ENCODE data around the gene KIRREL1.

KIRREL1 gene

DNA sequence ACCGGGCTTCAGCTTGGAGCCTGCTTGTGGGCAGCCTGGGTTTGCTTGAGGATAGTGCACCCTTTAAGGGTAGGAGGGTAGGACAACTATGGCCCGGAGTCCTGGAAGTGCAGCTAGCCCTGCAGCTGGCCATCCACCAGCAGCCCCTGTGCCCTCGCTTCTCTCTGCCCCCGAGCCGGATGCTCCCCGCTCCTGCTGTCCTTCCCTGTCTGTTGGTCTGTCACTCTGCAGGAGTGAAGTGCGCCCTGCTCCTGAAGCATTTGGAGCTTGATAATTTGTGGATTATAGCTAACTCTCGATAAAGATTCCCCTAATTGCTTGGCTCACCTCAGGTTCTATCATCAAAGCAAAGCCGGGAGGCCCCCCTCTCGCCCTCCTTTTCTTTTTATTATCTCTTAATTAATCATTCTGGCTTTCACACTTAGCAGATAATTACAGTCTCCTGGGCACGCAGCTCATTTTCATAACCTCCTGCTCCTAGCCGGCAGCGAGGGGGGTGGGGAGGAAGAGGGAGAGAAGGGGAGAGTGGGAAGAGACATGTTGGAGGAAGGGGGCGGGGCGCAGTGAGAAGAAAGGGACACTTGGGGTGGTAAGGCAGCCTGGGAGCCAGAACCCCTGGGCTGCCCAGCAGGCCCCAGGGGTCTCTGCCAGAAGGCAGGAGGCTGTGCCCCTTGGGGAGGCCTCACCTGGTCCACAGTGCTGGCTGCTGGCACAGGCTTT lies 14.4 kb downstream of the KIRREL1 start:
- no peak for DNase-seq

DNA sequence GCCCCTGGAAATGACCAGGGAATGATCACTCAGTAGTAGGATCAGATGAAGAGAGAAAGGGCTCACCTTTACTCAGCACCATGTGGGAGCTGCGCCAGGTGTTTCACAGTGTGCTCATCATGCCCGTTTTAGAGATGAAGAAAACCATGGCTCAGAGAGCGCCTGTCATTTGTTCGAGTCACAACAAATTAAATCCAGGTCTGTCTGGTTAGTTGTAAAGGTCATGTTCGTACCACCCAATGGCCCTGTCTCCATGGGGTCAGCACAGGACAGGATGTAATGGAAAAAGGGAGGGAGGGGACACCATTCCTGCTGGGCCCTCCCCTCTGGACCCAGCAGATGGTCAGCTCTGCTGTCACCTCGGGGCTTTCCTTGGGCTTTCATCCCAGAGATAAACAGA lies 15.2 kb downstream of the KIRREL1 start:
- DNase-seq, result no peak

DNA sequence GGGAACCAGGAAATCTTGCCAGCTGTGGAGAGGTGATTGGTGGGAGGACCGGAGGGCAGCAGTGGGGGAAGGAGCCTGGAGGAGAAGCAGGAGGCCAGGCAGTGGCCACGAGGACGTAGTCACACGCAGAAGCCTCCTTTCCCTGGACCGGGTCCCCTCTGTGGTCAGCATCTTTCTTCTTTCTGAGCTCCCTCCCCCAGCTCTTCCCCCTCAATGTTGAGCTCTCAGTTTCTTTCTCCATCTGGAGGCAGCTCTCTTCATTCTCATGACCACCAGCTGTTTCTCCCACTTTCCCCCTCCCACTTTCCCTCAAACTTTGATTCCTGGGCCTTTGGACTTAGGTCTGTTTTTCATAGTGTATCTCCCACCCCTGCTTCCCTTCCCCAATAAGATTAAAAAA lies 18.3 kb downstream of the KIRREL1 start:
- DNase-seq, result peak; percentile 69

DNA sequence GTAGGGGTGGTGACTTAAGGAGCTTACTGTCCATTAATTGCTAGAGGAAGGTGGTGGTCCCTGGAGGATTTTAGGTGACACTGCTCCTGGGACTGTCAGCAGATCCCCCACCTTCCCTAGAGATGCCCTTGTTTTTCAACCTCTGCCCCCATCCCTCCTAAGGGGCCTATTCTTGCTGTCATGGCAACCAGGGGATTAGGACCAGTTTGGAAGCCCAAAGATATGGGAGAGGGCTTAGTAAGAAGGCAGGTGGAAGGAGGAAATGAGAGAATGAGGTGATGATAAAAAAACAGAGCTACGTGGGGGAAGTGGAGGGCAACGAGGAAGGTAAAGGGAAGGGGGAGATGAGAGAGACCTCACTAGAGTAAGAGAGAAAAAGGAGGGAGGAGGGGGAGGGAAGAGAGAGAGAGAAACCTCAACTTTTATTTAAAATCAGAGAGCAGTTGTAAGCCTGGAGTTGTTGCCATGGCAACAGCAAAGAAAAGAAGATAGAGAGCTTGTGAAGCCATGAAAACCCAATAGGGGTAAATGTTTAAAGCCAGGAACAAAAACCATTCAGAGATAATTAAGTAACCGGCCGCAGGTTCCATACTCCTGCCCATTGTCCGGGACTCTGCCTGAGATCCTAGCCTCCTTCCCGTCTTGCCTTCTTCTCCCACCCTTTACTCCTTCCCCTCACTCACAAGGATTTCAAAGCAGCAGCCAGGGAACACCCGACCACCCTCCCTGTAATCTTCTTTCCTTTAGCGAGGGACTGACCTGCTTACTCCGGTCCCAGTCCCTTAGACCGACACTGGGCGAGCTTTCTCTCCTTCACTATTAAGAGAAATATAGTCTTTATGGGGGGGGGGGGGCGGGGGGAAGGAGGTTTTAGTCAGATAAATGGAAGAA lies 20.6 kb downstream of the KIRREL1 start:
- DNase-seq, result peak; percentile 57

DNA sequence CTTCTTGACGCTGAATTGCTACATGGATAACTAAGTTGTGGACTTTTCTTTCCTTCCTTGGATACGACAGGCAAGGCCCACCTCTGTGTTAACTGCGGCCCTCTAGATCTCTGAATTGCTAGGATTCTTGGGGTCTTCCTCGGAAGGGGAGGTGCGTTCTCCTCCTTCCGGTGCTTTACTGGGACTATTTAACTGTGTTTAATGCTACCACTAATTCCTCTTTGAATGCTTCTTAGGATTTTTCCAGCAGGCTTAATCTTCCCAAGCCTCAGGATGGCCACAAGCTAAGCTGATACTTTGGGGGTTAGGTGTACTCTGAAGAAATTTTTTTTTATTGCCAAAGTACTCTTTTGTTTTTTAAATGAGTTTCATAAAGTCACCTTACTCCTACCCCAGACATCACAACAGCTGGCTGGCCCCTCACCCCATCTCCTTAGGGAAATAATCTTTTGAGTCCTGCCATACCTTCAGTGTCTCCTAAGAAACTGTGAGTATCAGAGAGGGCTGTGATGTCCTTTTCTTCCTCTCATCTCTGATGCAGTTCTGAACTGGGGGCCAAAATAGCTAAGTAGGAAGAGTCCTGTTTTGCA lies 21.4 kb downstream of the KIRREL1 start:
- DNase-seq, result no peak

DNA sequence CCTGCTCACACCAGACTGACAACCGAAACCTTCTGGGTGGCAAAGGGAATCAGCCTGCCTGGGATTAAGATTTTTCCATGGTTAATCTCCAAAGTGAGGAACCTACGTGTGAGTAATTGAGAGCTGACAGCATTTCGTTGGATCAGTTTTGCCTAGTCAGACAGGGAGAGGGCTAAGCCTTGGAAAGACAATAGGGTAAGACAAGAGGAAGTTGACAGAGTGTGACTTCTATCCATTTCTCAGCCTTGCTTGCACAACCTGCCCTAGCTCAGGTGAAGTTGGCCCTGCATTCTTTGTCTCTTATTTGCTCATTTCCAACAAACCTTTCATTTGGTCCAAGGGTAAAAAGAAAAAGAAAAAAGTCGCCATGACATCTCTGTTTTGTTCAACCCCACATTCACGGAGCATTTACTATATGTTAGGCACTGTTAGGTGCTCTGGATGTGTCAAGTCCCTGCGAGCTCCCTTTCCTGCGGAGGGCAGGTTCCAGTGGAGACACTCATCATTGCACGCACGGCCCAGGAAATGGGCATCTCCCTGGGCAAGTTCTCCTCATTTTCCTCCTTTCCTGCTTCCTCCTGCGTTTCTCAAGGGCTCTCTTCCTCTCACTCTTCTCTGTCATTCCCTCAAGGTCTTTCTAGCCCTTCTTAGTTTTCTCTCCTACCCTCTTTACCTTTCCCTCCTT lies 23.3 kb downstream of the KIRREL1 start:
- no peak for DNase-seq

DNA sequence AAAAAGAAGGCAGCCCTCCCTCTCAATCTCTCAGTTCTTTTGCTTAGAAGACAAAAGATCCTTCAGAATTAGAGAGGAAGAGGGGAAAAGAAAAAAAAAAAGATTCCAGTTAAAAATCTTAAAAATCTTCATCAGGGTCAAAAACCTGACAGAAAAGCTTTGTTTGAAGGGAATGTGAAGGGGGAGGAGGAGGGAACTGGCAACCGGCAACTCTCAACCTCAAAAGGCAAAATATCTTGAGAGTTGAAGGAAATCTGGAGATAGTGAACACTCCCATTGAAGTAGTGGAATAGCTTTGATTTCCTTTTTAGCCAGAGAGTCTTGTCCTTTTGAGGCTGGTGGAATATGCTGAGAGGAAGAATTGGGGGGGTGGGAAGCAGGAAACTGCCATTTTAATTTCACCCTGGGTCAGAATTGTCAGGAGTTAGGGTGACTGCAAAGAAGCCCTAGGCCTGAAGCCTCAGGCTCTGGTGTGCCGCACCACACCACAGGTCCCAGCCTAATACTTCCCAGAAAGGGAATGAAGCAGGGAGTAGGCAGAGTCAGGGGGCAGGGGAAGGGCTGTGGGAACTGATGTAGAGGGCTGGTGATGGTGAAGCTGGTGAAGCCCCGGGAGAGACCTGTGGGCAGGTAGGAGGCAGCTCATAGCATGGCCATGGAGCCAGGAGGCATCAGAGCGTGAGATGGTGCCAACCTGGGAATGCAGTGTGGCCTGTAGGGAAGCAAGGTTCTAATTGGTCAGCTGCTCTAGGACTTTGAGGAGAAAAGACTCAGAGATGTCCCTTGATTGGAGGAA lies 24.6 kb downstream of the KIRREL1 start:
- DNase-seq, result peak; percentile 57

DNA sequence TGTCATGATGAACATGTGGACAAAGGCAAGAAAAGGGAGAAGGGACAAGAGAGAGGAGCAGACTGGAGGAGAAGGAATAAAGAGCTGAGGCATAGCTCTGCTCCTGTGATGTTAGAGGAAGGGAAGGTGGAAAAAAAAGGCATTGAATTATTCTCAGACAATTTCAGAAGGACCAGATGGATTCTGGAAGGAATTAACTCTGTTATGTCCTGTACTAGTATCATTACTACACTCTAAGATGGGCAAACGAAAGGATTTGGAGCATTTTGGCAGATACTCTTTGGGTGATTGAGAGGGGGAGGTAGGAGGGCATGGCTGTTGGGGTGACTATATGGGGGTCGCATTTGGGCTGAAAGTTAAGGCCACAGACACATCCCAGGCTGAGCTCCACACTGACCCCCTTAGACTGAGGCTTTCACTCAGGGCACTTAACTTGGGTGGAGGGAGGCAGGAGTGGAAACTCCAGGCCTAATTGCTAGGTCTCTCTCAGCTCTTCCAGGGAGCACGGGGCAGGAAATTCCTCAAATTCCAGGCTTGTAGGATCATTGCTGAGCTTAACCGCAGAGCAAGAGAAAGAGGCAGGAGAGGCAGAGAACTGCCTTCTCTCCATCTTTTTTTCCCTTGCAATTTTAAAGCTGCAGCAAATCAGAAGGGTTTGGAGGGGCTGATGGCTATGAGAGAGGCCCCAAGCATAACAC lies 25.9 kb downstream of the KIRREL1 start:
- DNase-seq, result peak; percentile 97

DNA sequence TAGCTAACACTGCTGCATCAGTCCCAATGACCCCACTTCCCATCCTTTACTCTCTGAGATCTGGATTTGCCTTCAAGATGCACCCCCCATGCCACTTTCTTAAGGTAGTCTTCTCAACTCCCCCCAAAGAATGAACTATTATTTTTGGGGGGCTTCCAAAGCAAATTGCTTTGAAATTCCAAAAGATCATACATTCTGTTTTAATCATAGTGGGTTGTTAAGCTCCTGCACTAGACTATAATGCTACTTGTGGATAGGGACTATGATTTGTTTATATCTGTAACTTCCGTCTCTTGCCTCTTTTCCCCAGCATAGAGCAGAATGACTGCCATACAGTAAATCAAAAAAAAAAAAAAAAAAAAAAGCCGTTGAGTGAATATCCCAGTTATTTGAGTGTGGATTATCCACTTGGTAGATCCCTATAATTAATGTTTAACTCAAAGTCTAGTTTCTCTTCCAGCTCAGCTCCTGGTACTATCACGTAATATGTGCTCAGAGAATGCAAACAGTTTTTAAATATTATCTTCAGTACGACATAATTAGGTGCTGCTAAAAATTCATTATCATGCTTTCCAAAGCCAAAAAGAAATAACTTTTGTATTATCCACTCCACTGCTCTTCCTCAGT lies 26.9 kb downstream of the KIRREL1 start:
- peak; percentile 50 for DNase-seq

DNA sequence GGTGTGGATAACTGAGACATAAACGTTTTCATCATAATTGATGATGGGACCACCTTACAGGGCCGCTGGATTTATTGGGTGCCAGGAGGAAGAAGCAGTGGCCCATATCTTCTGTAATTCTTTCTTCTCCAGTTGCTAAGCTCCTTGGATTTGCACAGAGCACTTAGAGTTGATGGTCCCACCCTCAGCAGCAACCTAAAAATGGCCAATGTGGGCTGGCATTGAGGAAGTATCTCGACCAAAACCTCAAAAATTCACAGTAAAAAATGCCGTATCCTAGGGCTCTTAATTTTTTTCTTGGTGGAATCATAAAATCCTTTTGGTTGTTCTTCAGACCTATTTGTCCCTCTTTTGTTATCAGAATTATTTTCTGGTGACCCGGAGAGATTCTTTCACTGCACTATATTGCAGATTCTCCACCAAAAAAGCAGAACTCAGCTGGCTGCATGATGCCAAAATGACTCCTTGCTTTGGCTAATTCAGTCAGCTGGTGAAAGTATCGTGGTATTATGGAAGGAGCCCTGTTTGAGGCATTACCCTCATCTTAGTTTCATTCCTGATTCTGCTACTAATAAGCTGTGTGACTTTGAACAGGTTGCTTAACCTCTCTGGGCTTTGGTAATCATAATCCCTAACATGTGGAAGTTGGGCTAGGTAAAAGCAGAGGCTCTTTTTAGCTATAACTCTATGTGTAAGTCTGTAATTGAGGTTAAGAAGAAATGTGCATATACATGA lies 27.6 kb downstream of the KIRREL1 start:
- DNase-seq, result peak; percentile 54

DNA sequence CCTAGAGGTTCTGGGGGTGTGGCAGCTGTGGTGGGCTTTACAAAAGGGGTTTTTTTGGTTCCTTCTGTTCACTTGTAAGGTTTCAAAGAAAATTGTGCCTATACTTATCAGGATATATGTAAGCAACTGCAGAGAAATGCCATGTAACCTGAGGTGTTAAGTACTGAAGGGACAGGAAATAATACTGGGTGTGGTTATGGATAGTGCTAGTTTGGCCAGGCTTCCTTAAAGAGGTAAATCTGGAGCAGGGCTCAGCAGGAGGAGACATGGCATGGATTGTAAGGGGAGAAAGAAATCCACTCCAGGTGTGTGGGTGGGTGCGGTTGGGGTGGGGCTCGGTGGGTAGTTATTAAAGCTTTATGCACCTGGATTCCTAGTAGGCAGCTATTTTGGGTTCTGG lies 28.3 kb downstream of the KIRREL1 start:
- no peak for DNase-seq

DNA sequence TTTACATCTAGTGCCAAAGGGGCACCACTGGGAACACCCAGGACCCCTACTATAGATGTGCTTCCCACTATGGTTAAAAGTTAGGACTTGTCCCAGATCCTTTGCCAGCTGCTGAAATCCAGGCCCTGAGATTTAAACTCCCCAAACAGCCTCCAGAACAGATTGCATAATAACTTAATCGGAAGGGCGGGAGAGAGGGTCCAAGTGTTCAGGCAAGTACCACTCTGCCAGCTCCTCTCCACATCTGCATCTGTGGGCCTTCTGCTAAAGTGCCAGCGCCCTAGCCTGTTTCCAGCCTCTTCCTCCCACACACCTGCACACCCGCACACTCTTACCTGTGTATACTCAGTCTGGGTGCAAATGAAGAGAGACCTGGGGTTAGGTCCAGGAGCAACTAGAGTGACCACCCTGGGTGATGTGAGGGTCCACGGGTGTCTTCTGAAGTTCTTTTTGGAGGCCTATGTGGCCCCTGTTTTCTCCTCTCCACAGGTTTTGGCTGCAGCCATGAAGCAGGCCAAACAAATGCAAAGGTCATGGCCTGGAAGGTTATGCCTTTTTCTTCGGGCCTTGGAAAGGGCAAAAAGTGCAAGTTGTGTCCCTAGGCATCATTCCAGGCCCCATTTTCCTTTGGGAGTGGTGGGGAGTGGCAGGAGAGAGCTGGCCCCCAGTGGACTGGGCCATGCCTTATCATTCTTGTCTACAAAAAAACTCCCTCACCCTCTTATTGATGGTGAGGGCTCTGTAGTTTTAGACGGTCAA lies 29.3 kb downstream of the KIRREL1 start:
- DNase-seq, result no peak

DNA sequence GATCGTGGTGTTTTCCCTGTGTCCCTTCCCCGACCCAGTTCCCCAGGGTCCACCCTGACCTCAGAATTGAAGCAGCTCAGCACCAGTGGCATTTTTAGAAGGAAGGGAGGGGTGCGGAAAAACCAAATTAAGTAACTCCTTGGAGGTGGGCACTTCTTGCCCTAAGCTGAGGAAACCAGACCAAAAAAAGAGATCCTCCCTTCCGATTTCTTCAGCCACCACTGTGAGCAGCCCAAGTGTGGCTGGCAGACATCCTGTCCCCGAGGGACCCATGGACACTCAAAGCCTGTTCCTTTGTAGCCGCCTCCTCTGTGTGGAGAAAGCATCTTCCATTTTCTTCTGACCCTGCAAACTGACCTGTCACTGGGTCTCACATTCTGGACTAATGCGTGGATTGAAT lies 31.3 kb downstream of the KIRREL1 start:
- DNase-seq, result no peak

DNA sequence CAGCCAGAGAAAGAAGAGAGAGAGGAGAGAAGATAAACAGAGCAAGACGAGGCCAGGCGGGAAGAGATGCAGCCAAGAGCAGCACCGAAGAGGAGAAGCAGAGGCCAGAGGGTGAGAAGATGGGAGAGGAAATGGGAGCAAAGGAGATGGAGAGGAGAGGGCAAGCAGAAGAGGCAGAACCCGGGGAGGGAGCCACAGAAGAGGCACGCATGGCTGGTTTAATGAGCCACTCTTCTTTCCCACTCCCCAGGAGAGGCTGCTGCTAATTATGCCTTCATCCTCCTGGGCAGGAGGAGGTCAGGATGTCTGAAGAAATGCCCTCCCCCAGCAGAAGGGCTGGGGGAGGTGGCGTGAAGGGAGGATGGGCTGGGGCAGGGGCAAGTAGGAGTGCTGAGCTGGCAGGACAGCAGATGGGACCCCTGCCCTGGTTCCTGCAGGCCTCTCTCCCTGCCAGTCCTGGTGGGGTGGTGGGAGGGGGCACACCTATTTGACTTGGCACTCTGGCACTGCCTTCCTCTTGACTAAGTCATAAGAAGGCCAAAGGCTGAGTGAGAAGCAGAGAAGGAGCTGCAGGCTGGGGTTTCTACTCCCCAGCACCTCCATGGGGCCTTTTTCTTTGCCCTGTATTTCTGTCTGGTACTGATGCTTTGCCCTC lies 32.3 kb downstream of the KIRREL1 start:
- no peak for DNase-seq

DNA sequence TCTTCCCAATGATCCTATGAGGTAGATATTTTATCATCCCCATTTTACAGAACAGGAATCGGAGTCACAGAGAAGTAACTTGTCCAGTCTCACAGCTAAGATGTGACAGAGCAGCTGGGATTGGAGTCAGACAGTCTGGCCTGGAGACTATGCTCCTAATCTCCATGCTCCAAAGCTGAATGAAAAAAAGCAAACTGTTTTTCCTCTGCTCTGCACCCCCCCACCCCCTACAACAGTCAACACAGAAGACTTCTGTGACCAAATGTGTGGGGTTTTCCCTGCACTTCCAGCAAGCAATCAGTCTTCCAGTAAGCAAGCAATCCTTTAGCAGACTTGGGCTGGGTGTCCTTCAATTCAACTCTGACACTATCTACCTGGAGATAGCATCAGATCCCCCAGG lies 33.2 kb downstream of the KIRREL1 start:
- no peak for DNase-seq

DNA sequence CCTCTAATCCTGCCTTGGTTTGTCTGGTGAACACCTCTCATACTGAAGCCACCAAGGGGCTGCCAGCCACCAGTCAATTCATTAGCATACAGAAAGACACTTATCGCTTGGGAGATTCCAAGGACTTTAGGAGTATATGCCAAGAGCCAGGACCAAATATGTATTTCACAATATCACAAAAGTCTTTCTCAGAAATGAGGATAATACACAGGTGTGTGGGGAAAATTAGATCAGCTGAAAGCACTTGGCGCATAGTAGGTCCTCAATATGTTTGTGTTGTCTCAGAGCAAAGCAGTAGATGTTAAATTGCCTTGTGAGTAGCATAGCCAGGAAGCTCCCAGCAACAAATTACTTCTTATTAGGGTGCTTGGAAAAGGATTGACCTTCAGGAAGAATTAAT lies 34.1 kb downstream of the KIRREL1 start:
- DNase-seq, result no peak

DNA sequence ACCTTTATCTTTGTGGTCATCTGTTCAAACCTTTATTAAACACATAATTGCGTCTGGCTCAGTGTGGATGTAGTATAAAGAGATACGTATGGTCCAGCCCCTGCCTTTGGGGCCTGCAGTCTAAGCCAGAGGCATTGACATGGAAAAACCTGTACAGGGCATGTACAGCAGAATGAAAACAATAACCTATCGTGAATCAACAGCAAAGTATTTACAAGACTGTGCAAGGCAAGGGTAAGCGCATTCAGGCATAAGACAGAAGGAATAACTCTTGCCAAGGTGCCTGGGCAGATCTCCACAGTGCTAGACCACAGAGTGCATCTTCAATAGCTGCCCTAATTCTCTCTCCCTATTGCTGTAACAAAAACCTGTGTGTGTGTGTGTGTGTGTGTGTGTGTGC lies 35.5 kb downstream of the KIRREL1 start:
- DNase-seq, result peak; percentile 68

DNA sequence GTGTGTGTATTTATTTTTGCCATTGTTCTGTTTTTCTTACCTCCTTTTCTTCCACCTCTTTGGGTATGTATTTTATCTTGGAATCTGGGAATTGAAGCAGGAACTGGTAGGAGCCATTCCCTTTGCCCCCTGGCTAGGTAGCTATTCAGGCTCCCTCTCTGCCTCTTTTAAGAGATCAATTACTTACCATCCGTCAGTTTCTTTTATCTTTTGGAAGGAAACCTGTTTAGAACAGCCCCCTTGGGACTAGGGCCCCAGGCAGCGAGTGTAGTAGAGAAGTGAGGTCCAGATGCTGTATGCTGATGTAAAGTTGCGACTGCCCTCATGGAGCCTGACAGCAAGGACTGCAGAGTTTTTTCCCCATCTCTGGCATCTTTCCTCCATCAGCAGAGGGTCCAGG lies 41.6 kb downstream of the KIRREL1 start:
- DNase-seq, result no peak

DNA sequence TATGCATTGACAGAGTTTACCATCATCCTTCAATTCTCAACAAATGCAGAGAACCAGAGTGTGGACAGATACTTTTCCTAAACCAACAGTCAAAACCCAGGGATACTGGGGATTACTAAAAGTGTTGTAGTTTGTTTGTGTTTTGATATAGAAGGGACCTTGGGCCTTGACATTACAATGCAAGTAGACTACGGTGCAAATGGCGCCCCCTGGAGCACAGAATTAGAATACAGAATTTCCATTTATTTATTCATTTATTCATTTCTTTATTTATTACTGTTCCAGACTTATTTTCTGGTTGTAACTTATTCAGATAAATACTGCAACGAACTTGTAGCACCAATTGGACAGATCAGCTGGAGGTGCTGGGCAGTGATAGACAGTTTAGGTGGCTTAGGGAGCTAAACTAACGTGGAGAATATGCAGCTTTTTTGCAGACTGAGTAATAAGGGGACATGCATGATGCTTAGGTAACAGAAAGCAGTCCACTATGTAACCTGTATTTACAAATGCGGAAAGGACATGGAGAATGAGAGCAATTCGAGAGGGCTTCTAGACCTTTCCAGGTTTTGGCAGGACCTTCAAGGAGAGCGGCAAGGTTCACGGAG lies 42.6 kb downstream of the KIRREL1 start:
- peak; percentile 49 for DNase-seq

Measured in fibroblast of upper back skin (primary cell).